Muscle of leg (tissue), 16 donors: ENCODE data around the gene SHMT1. TPM values are rescaled to one million over a fixed set of nuclear protein-coding genes. Genes with fewer than 3 reads are reported as not detected.
A peak's percentile ranks its signal among the peaks of the same experiment; 100 is the strongest.
"Not testable (repeated sequence)": the region's sequence is repeated elsewhere in the genome, so short reads cannot be mapped to it uniquely, and the experiment has no call there.

Experiments
- DNase-seq: peaks from one replicate; pipeline ENCODE4 v3.0.0; 2013
- H3K27ac ChIP-seq: one replicate; pipeline ENCODE4 v1.5.1; 2013; ENCODE audit warnings: mild to moderate bottlenecking, low read length, control low read depth
- H3K27me3 ChIP-seq: one replicate; pipeline ENCODE4 v1.6.1; 2013; ENCODE audit warnings: low read length; ENCODE audit not compliant: control insufficient read depth, insufficient read depth
- H3K36me3 ChIP-seq: one replicate; pipeline ENCODE4 v1.6.1; 2013; ENCODE audit warnings: low read length; ENCODE audit not compliant: control insufficient read depth, insufficient read depth
- H3K4me1 ChIP-seq: one replicate; pipeline ENCODE4 v1.6.1; 2013; ENCODE audit warnings: low read length; ENCODE audit not compliant: control insufficient read depth, insufficient read depth
- H3K4me3 ChIP-seq: one replicate; pipeline ENCODE4 v1.5.1; 2013; ENCODE audit warnings: low read length, control low read depth
- H3K9me3 ChIP-seq: replicated peaks from 2 replicates; pipeline ENCODE4 v1.6.1; 2013; ENCODE audit warnings: low read depth, low read length; ENCODE audit not compliant: control insufficient read depth
- WGBS: methylation state at CpG from one replicate; pipeline ENCODE4 v1.1.5; 2013; ENCODE audit warnings: missing lambda C conversion rate; ENCODE audit not compliant: insufficient coverage; 5-methylcytosine and 5-hydroxymethylcytosine counted together
- long read RNA-seq, 11 donors: transcript quantifications; one replicate each; lab custom pipeline, GENCODE V29; 2026
- polyA plus RNA-seq, 8 donors: library from polyadenylated mRNA; unstranded; fragments of 120-200 nt; gene quantifications; one replicate each; pipeline versions ENCODE4 v1.2.1 to v1.2.3, GENCODE V29; 2013; ENCODE audit warnings: inconsistent platforms in 1 of 8, low replicate concordance in 1 of 8; ENCODE audit not compliant: insufficient read length in 8 of 8, insufficient read depth in 1 of 8
- total RNA-seq: library from RNA; stranded (reverse); fragments of 120-200 nt; gene quantifications from one replicate; pipeline ENCODE4 v1.2.4, GENCODE V29; 2013

The SHMT1 gene
- total RNA-seq: 11.3 TPM
- polyA plus RNA-seq: 10 to 100 TPM in 6 of 8 donors, 1 to 10 TPM in 2; 7.0 to 14.1 (median 10.9) TPM
- long read RNA-seq, donor 1: 0 reads
- long read RNA-seq, donor 2: 0 reads
- long read RNA-seq, donor 3, partial matches to known transcripts: 0 of 4 reads
- long read RNA-seq, donor 3, other reads (novel, unspliced or antisense): 0 of 4 reads
- long read RNA-seq, donor 4, partial matches to known transcripts: 0 of 3 reads
- long read RNA-seq, donor 4, other reads (novel, unspliced or antisense): 0 of 3 reads
- long read RNA-seq, donor 5, partial matches to known transcripts: 0 of 4 reads
- long read RNA-seq, donor 5, other reads (novel, unspliced or antisense): 0 of 4 reads
- long read RNA-seq, donor 6, partial matches to known transcripts: 0 of 6 reads
- long read RNA-seq, donor 6, other reads (novel, unspliced or antisense): 0 of 6 reads
- long read RNA-seq, donor 7, partial matches to known transcripts: 0 of 5 reads
- long read RNA-seq, donor 7, other reads (novel, unspliced or antisense): 0 of 5 reads
- long read RNA-seq, donor 8, partial matches to known transcripts: 0 of 5 reads
- long read RNA-seq, donor 8, other reads (novel, unspliced or antisense): 0 of 5 reads
- long read RNA-seq, donor 9, partial matches to known transcripts: 0 of 1 reads
- long read RNA-seq, donor 9, other reads (novel, unspliced or antisense): 0 of 1 reads
- long read RNA-seq, donor 10, partial matches to known transcripts: 0 of 4 reads
- long read RNA-seq, donor 10, other reads (novel, unspliced or antisense): 0 of 4 reads
- long read RNA-seq, donor 11, partial matches to known transcripts: 0 of 3 reads
- long read RNA-seq, donor 11, other reads (novel, unspliced or antisense): 0 of 3 reads

GRCh38 chr17:18363101-18364049 is at the start of gene SHMT1:
Gene SHMT1 (minus strand): TSS chr17:18363550. CDS start chr17:18355981, 7,569 bp downstream.
- Histone ChIP-seq H3K36me3 (peaks cover 13% of the 10 kb centered on the region), H3K27ac (peak within 1 kb of the TSS; percentile 52), H3K4me1 (peaks cover 11% of the 10 kb centered on the region), H3K27me3 (no peaks in the 10 kb centered on the region), H3K4me3 (peak within 1 kb of the TSS; percentile 72), H3K9me3 (no peaks in the 10 kb centered on the region)
- peak; percentile 97 for DNase-seq
- under 1% methylated on average over 69 of the region's 76 CpGs for WGBS

GRCh38 chr17:18412001-18412538 is 48.7 kb upstream of the SHMT1 start:
- H3K9me3 ChIP-seq, H3K4me1 ChIP-seq, H3K27ac ChIP-seq, H3K4me3 ChIP-seq, H3K27me3 ChIP-seq, DNase-seq, H3K36me3 ChIP-seq: not testable (repeated sequence)
- no CpG with 5 or more reads among the region's 32 CpGs for WGBS

- WGBS: 0% methylated on average over 20 of the region's 25 CpGs
- DNase-seq: peak; percentile 95
Measured at GRCh38 chr17:18411377-18411864, 48.1 kb upstream of the SHMT1 start.

GRCh38 chr17:18410736-18411135 is 47.4 kb upstream of the SHMT1 start:
- H3K9me3 ChIP-seq, H3K36me3 ChIP-seq, H3K27me3 ChIP-seq, H3K4me1 ChIP-seq: not testable (repeated sequence)
- Histone ChIP-seq H3K4me3 (peak overlapping the region; percentile 32), H3K27ac (peak overlapping the region; percentile 65)
- WGBS: under 1% methylated on average over 8 of the region's 11 CpGs
- peak; percentile 68 for DNase-seq

More at GRCh38 chr17:18411377-18411864, 48.1 kb upstream of the SHMT1 start:
- H3K4me1 ChIP-seq, H3K27me3 ChIP-seq, H3K9me3 ChIP-seq, H3K36me3 ChIP-seq: not testable (repeated sequence)
- Histone ChIP-seq H3K27ac (peak overlapping the region; percentile 84), H3K4me3 (peak overlapping the region; percentile 42)

- H3K4me3 ChIP-seq, H3K36me3 ChIP-seq, H3K4me1 ChIP-seq, H3K27me3 ChIP-seq, H3K9me3 ChIP-seq, DNase-seq, H3K27ac ChIP-seq: not testable (repeated sequence)
- WGBS: no CpG with 5 or more reads among the region's 6 CpGs
Measured at GRCh38 chr17:18409321-18409720, 46.0 kb upstream of the SHMT1 start.

GRCh38 chr17:18408906-18409305 is 45.6 kb upstream of the SHMT1 start:
- H3K4me1 ChIP-seq, H3K27me3 ChIP-seq, H3K4me3 ChIP-seq, H3K27ac ChIP-seq, H3K36me3 ChIP-seq, H3K9me3 ChIP-seq: not testable (repeated sequence)
- no CpG with 5 or more reads among the region's 3 CpGs for WGBS
- DNase-seq: peak; percentile 3

- no CpG with 5 or more reads among the region's 5 CpGs for whole genome bisulfite sequencing
- not testable (repeated sequence) for H3K4me3 ChIP-seq, H3K27ac ChIP-seq, H3K36me3 ChIP-seq, H3K27me3 ChIP-seq, DNase-seq, H3K4me1 ChIP-seq, H3K9me3 ChIP-seq
Measured at GRCh38 chr17:18403604-18404003, 40.3 kb upstream of the SHMT1 start.

- not testable (repeated sequence) for H3K4me3 ChIP-seq, H3K27ac ChIP-seq, DNase-seq, H3K9me3 ChIP-seq, H3K36me3 ChIP-seq, H3K27me3 ChIP-seq, H3K4me1 ChIP-seq
- WGBS: no CpG with 5 or more reads among the region's 5 CpGs
Measured at GRCh38 chr17:18403166-18403565, 39.8 kb upstream of the SHMT1 start.

GRCh38 chr17:18401872-18402590 is 38.7 kb upstream of the SHMT1 start:
- not testable (repeated sequence) for H3K27me3 ChIP-seq, H3K27ac ChIP-seq, H3K4me1 ChIP-seq, H3K36me3 ChIP-seq, H3K9me3 ChIP-seq, H3K4me3 ChIP-seq, DNase-seq
- no CpG with 5 or more reads among the region's 7 CpGs for WGBS
